ENCODE data around the gene CACFD1. TPM values are rescaled to one million over a fixed set of nuclear protein-coding genes. Genes with fewer than 3 reads are reported as not detected.

The CACFD1 gene
- total and polyA plus RNA-seq, 2 of the 13 experiments (the other 11 are each of a cell fraction or from before 2014, with no cell fraction given) = 13.8 to 14.6 TPM

GRCh38 chr9:133490201-133490681 is 30.5 kb downstream of the CACFD1 start (continued):
- TF ChIP-seq DR1 (CRISPR knock-in tag; IDR thresholded peaks at IDR 0.05) = no peak
- TF ChIP-seq ATF7 (IDR thresholded peaks at IDR 0.05) = no peak
- no peak for TF ChIP-seq ATF7 (CRISPR knock-in tag; IDR thresholded peaks at IDR 0.05)

DNA sequence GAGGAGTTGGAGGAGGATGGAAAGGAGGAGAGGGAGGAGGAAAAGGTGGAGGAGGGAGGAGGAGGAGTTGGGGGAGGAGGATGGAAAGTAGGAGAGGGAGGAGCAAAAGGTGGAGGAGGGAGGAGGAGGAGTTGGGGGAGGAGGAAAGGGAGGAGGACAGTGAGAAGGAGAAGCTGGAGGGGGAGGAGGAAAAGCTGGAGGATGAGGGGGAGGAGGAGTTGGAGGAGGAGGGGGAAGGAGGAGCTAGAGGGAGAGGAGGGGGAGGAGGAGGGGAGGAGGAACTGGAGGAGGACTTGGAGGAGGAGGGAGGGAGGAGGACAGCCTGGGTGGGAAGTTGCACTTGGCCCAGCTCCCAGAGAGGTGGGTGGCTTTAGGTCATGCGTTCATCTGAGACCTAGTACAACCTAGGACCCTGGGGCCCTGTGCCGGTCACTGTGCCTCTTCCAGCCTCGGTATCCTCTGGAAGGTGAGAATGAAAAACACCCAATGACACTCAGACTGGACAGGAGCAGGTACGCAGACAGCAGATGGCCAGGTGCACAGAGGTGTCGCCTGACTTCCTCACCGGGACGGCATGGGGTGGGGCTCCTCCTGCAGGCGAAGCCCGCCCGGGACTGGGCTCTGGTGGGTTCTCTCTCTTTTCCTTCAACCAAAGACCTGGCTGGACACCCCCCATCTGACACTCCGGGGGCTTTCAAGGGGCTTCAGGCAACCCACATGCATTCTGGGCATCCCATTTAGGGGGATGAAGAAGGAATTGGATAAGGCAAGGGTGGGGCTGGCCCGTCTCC is 31.3 kb downstream of the CACFD1 start:
- H3K27ac ChIP-seq (ENCODE audit: extremely low read length, insufficient read depth, low read length) = no peak overlapping the region
- no peaks in the 10 kb centered on the region for H4K20me1 ChIP-seq (ENCODE audit: insufficient read depth, low read length)
- no peak overlapping the region for H3K9ac ChIP-seq (ENCODE audit: insufficient read depth, low read depth, low read length)
- H2AFZ ChIP-seq (ENCODE audit: low read length) = no peak overlapping the region
- H3K36me3 ChIP-seq (replicated peaks in 1 of 2; ENCODE audit: control insufficient read depth in 1 of 2, insufficient read depth in 2 of 2, low read length in 2 of 2) = no peaks in the 10 kb centered on the region
- H3K4me1 ChIP-seq (ENCODE audit: insufficient read depth, low read length) = peaks cover 85% of the 10 kb centered on the region
- WGBS (ENCODE audit: low lambda C conversion rate) = 23% methylated on average over 6 of the region's 12 CpGs
- ATAC-seq (no peak), DNase-seq (ENCODE audit: low spot score) (no peak), FAIRE-seq (no peak)
- TF ChIP-seq PCBP1 (IDR thresholded peaks at IDR 0.05; ENCODE audit: borderline replicate concordance, low read depth, low read length) (0 out of 2 replicates have a peak, but pooled peaks have one; percentile 54), SKI (IDR thresholded peaks at IDR 0.05; ENCODE audit: partially characterized antibody) (no peak), HNRNPK (IDR thresholded peaks at IDR 0.05; ENCODE audit: low read depth, low read length, poor library complexity, severe bottlenecking) (peak; percentile 34), ZNF263 (CRISPR knock-in tag; IDR thresholded peaks at IDR 0.05) (peak; percentile 45), ZNF276 (CRISPR knock-in tag; IDR thresholded peaks at IDR 0.05; ENCODE audit: low read depth) (no peak)
- TF ChIP-seq, protein P1, sequence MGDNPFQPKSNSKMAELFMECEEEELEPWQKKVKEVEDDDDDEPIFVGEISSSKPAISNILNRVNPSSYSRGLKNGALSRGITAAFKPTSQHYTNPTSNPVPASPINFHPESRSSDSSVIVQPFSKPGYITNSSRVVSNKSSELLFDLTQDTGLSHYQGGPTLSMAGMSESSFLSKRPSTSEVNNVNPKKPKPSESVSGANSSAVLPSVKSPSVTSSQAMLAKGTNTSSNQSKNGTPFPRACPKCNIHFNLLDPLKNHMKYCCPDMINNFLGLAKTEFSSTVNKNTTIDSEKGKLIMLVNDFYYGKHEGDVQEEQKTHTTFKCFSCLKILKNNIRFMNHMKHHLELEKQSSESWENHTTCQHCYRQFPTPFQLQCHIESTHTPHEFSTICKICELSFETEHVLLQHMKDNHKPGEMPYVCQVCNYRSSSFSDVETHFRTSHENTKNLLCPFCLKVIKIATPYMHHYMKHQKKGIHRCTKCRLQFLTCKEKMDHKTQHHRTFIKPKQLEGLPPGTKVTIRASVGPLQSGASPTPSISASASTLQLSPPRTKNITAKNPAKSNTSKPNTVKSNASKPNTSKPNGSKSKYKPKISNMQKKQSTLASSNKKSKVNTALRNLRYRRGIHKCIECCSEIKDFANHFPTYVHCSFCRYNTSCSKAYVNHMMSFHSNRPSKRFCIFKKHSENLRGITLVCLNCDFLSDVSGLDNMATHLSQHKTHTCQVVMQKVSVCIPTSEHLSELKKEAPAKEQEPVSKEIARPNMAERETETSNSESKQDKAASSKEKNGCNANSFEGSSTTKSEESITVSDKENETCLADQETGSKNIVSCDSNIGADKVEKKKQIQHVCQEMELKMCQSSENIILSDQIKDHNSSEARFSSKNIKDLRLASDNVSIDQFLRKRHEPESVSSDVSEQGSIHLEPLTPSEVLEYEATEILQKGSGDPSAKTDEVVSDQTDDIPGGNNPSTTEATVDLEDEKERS (CRISPR knock-in tag; IDR thresholded peaks at IDR 0.05) = no peak
- no peaks in the 10 kb centered on the region for H3K79me2 ChIP-seq (ENCODE audit: insufficient read depth, low read length)
- H3K9me3 ChIP-seq (ENCODE audit: low read length) = no peaks in the 10 kb centered on the region
- ChIA-PET CTCF (ENCODE audit: low intra/inter-chr PET ratio, low total read pairs) (no interaction called here), POLR2A (no interaction called here)
- peaks cover 14 to 73% of the 10 kb centered on the region in 2 experiments for H3K27me3 ChIP-seq (ENCODE audit: control insufficient read depth in 1 of 2, insufficient read depth in 2 of 2, low read length in 2 of 2)
- in situ Hi-C loops (cut with HindIII; ENCODE audit: extremely low pct_ligation_motif_present, low pct_unique_long_range_greater_than_20kb) (no loop called here), intact Hi-C loops (cut with micrococcal nuclease; ENCODE audit: unreplicated experiment) (no loop called here)
- no peak overlapping the region for H3K4me2 ChIP-seq (ENCODE audit: low read depth, low read length)
- H3K4me3 ChIP-seq (replicated peaks in 1 of 3; ENCODE audit: insufficient read depth in 1 of 3, low read depth in 2 of 3, low read length in 3 of 3) = no peak overlapping the region
- BruUV-seq (replicated peaks) = no TSS peak

Data from HepG2 (cell line).